Measurements from ENCODE around the gene KCNIP3.
A peak's percentile ranks its signal among the peaks of the same experiment; 100 is the strongest.

KCNIP3 gene

DNA sequence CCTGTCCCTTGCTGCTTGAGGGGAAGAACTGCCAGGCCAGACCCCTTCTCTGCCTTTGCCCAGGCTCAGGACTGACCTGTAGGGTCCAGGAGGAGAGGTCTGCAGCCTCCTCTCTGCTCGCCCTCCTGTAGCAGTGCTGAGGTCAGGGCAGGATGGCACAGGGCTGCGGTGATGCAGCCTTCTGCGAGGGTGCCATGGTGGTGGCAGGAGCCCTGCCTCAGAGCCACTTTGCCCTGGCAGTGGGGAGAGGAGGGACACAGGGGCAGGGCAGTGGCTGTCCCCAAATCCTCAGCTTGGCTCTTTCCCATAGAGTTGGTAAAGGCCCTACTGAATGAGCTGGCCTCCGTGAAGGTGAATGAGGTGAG is 22.0 kb upstream of the KCNIP3 start:
- no peak for DNase-seq

DNA sequence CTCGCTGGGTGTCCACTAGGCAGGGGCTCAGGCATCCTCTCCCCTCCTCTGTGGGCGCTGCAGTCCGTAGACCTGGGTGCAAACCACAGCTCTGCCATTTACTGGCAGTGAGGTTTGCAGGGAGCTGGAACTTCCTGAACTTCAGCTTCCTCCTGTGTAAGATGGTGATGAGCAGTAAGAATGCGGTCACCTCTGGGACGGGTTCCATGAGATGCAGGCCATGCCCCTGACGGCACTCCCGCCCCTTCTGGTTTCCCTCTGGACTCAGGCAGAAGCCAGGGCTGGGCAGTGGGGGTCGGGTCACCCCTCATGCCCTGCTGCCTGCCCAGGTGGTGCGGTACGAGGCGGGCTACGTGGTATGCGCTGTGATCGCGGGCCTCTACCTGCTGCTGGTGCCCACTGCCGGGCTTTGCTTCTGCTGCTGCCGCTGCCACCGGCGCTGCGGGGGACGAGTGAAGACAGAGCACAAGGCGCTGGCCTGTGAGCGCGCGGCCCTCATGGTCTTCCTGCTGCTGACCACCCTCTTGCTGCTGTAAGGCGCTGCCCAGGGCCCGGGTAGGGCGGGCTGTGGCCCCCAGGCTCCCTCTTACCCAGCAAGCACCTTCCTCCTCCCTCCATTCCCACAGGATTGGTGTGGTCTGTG is 21.4 kb upstream of the KCNIP3 start:
- DNase-seq, result no peak

DNA sequence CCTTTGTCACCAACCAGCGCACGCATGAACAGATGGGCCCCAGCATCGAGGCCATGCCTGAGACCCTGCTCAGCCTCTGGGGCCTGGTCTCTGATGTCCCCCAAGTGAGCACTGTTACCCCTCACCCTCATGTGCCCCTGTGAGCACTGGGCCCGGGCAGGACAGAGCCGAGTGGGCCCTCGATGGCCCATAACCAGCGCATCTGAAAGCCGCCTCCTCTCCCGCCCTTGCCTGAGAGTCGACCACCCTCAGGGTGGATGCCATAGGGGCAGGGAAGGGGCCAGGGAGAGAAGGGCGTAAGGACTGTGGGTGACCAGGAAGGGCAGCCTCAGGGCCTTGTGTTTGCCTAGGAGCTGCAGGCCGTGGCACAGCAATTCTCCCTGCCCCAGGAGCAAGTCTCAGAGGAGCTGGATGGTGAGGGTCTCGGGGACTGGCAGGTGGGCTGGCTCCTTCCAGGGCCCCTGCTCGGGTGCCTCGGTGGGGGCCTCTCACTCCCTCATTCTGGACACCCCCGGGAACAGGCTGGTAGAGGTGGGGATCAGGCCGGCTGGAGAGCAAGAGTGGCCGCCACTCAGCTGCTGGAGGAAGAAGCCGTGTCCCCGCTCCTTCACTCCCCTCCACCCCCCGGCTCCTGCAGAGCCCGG is 20.8 kb upstream of the KCNIP3 start:
- DNase-seq, result no peak

GRCh38 chr2:95276888-95277245 is 20.3 kb upstream of the KCNIP3 start:
- DNase-seq, result no peak

DNA sequence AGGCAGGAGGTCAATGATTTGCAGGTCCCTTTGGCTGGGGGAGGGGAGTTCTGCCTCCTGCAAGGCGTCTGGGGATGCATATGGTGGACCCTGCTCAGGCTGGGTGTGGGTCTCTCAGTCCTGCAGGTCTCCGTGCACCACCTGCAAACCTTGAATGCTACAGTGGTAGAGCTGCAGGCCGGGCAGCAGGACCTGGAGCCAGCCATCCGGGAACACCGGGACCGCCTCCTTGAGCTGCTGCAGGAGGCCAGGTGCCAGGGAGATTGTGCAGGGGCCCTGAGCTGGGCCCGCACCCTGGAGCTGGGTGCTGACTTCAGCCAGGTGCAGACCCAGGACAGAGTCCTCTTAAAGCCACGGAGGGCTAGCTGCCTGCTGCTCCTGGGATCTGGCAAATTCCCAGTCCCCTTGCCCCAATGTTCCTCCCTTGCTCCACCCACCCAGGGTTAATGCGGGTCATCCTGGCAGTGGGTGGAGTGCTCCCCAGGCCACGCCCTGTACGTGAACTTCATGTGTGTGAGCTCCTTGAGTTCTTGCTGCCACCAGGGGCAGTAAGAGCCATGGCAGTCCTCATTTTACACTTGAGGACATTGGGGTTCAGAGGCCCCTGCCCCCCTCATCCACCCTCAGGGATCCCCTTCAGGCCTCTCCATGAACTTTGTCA is 19.8 kb upstream of the KCNIP3 start:
- DNase-seq, result no peak

GRCh38 chr2:95278051-95278471 is 19.1 kb upstream of the KCNIP3 start:
- DNase-seq, result no peak

- no peak for DNase-seq
Measured at GRCh38 chr2:95278637-95279225, 18.4 kb upstream of the KCNIP3 start.

GRCh38 chr2:95279435-95280035 is 17.6 kb upstream of the KCNIP3 start:
- no peak for DNase-seq

DNA sequence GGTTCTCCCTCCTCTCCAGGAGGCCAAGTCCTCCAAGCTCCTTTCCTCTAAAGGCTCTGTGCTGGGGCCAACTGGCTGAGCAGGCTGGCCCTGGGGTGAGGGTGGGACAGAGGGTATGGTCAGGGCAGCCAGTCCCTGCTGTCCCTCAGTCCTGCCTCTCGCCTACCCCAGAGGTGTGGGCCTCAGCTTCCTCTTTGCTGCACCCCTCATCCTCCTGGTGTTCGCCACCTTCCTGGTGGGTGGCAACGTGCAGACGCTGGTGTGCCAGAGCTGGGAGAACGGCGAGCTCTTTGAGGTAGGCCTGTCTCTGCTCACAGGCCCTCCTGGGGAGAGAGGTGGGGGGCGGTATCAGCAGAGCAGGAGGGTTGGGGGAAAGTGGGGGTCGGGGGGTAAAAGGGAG is 16.1 kb upstream of the KCNIP3 start:
- no peak for DNase-seq

DNA sequence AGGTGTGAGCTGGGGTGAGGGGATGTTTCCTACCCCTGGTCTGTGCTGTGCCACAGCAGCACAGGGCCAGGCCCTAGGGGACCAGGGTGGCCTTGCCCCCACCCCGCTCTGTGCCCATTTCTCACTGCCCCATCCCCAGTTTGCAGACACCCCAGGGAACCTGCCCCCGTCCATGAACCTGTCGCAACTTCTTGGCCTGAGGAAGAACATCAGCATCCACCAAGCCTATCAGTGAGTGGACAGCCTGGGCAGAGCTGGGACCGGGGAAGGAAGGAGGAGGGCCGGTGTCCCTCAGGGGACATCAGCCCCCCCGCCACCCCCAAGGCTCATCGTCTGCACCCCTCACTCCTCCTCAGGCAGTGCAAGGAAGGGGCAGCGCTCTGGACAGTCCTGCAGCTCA is 15.4 kb upstream of the KCNIP3 start:
- no peak for DNase-seq

DNA sequence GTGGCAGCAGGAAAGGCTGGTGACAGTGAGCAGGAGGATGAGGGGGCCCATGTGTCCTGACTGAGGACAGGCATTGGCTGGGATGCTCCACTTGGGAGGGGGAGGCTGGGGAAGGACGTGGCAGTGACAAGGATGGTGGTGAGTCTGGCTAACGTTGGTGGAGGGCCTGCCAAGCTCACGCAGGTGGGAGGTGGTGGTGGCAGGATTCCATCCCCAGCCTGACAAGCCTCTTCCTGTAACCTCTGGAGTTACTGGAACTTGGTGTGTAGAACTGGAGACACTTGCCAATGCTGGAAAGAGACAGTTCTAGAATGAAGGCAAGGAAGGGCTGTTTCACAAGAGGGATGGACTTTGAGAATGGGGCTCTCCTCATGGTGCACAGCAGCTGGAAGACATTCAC is 14.7 kb upstream of the KCNIP3 start:
- no peak for DNase-seq

DNA sequence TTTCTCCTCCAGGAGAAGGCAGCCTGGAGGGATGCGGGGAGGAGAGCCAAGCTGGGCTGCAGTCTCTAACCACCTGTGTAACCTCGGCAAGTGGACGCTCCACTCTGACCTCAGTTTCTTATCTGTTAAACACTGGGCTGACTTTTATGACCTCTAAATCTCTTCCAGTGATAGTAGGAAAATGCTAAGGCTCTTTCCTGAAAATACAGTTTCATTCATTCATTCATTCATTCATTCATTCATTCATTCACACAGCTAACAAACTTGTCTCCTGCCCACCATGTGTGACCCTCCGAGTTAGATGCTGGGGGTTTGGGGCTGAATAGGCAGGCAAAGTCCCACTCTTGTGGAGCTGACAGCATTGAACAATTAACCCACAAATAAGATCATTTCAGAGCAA is 13.6 kb upstream of the KCNIP3 start:
- DNase-seq, result no peak

- DNase-seq, result no peak
Measured at GRCh38 chr2:95284886-95285541, 12.1 kb upstream of the KCNIP3 start.

GRCh38 chr2:95285542-95285932 is 11.6 kb upstream of the KCNIP3 start:
- DNase-seq, result no peak

- no peak for DNase-seq
Measured at GRCh38 chr2:95287336-95287735, 9.8 kb upstream of the KCNIP3 start.

- DNase-seq, result no peak
Measured at GRCh38 chr2:95287806-95288205, 9.3 kb upstream of the KCNIP3 start.

GRCh38 chr2:95289253-95289652 is 7.9 kb upstream of the KCNIP3 start:
- no peak for DNase-seq

DNA sequence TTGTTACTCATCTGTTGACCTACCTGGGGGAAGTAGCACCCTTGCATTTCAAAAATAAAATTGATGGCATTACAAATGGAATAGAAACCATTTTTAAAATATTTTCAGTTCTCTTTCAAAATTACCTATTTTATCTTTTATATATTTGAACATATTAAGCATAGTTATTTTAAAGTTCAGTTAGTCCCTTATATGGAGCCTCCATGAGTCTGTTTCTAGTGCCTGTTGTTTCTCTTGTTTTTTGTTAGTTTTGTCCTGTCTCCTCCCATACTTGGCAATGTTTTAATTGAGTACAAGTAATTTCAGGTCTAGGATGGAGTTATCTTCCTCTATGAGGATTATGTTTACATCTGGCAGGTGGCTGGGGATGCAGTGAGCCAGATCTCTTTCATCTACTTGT is 5.9 kb upstream of the KCNIP3 start:
- no peak for DNase-seq

- DNase-seq, result no peak
Measured at GRCh38 chr2:95292623-95293260, 4.4 kb upstream of the KCNIP3 start.

GRCh38 chr2:95294579-95295250 is 2.4 kb upstream of the KCNIP3 start:
- DNase-seq, result no peak

DNA sequence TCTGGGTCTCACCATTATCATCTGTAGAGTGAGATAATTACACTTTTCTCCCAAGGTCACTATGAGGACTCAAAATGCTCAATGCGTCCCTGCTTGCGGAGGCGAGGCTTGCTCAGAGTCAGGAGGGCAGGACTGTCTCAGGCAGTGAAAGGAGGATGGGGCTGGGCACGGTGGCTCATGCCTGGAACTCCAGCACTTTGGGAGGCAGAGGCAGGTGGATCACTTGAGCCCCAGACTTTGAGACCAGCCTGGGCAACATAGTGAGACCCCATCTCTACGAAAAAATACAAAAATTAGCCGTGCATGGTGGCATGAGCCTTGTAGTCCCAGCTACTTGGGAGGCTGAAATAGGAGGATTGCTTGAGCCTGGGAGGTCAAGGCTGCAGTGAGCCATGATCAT is 1.8 kb upstream of the KCNIP3 start:
- DNase-seq, result no peak

GRCh38 chr2:95296011-95296410 is 1.1 kb upstream of the KCNIP3 start:
- DNase-seq, result peak; percentile 29 to 74

Data from hippocampal formation (tissue), 2 donors.